ENCODE results near the gene PTPN1.

The PTPN1 gene

GRCh38 chr20:50589548-50590347 lies 79.6 kb downstream of the PTPN1 start:
- no peaks in the 10 kb centered on the region for H3K27me3 Mint-ChIP-seq (ENCODE audit: low read depth)
- no peak overlapping the region for H3K4me3 Mint-ChIP-seq
- no peaks in the 10 kb centered on the region for H3K9me3 Mint-ChIP-seq
- TF ChIP-seq CTCF (IDR thresholded peaks at IDR 0.05; ENCODE audit: unreplicated experiment in 3 of 3): no peak
- H3K4me1 Mint-ChIP-seq: peaks cover 6% of the 10 kb centered on the region
- no peak overlapping the region for H3K27ac Mint-ChIP-seq
- peaks cover 23% of the 10 kb centered on the region for H3K36me3 Mint-ChIP-seq (ENCODE audit: low read depth)

DNA sequence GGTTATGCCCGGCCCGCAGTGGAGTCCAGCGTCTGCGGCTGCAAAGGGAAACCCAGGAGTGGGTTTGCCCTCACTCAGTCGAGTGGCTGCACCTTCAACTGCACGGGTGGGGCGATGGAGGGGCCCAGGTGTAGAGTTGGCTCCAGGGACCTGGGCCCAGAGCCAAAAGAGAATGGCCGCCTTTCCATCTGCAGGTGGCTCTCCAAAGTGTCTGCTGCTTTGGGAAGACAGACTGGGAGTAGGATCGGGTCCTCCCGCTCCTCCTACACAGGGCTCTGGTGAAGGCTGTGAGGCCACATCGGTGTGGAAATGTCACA lies 80.1 kb downstream of the PTPN1 start:
- Mint-ChIP-seq H3K36me3 (ENCODE audit: low read depth) (peaks cover 18% of the 10 kb centered on the region), H3K27ac (no peak overlapping the region), H3K9me3 (no peaks in the 10 kb centered on the region), H3K4me3 (no peak overlapping the region), H3K27me3 (ENCODE audit: low read depth) (no peaks in the 10 kb centered on the region), H3K4me1 (peaks cover 9% of the 10 kb centered on the region)
- TF ChIP-seq CTCF (IDR thresholded peaks at IDR 0.05; ENCODE audit: unreplicated experiment in 3 of 3): no peak

GRCh38 chr20:50591233-50591852 lies 81.2 kb downstream of the PTPN1 start:
- Mint-ChIP-seq H3K36me3 (ENCODE audit: low read depth) (peaks cover 9% of the 10 kb centered on the region), H3K4me1 (peaks cover 14% of the 10 kb centered on the region), H3K27ac (no peak overlapping the region), H3K4me3 (no peak overlapping the region), H3K27me3 (ENCODE audit: low read depth) (peaks cover 4% of the 10 kb centered on the region), H3K9me3 (no peaks in the 10 kb centered on the region)
- TF ChIP-seq CTCF (IDR thresholded peaks at IDR 0.05; ENCODE audit: unreplicated experiment in 3 of 3): no peak

- no peaks in the 10 kb centered on the region for H3K9me3 Mint-ChIP-seq
- peaks cover 9% of the 10 kb centered on the region for H3K36me3 Mint-ChIP-seq (ENCODE audit: low read depth)
- H3K4me3 Mint-ChIP-seq: no peak overlapping the region
- TF ChIP-seq CTCF (IDR thresholded peaks at IDR 0.05; ENCODE audit: unreplicated experiment in 3 of 3): no peak
- peaks cover 14% of the 10 kb centered on the region for H3K4me1 Mint-ChIP-seq
- peak overlapping the region in 1 of 3 experiments; percentile 37 for H3K27ac Mint-ChIP-seq
- peaks cover 6% of the 10 kb centered on the region for H3K27me3 Mint-ChIP-seq (ENCODE audit: low read depth)
Measured at GRCh38 chr20:50592282-50593004, 82.3 kb downstream of the PTPN1 start.

DNA sequence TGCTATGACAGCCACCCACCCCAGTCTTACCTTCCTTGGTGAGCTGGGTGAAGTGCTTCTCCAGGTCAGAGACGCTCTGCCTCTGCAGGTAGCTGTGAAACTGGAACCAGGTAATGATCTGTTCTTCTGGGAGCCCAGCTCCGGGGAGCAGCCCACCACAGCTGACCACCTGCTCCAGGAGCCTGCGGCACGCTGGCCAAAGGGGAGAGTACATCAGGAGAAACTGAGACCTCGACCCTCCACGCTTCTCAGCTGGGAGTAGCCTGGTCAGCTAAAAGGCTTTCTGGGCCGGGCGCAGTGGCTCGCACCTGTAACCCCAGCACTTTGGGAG lies 82.8 kb downstream of the PTPN1 start:
- Mint-ChIP-seq H3K9me3 (no peaks in the 10 kb centered on the region), H3K4me1 (peaks cover 14% of the 10 kb centered on the region), H3K36me3 (ENCODE audit: low read depth) (peaks cover 8% of the 10 kb centered on the region), H3K27ac (peak overlapping the region in 1 of 3 experiments; percentile 37), H3K27me3 (ENCODE audit: low read depth) (peaks cover 6% of the 10 kb centered on the region), H3K4me3 (no peak overlapping the region)
- no peak for TF ChIP-seq CTCF (IDR thresholded peaks at IDR 0.05; ENCODE audit: unreplicated experiment in 3 of 3)

All from nephron (organoid).